GM12874 (cell line): ENCODE data around the gene TRAPPC2L.

Experiments used
- TF ChIP-seq, protein P1 (sequence below): IDR thresholded peaks from 2 replicates; pipeline ENCODE4 v1.5.1; 2011; ENCODE audit warnings: low read depth, mild to moderate bottlenecking, control low read depth, low read length, moderate library complexity; ENCODE audit not compliant: insufficient read depth

TRAPPC2L gene

DNA sequence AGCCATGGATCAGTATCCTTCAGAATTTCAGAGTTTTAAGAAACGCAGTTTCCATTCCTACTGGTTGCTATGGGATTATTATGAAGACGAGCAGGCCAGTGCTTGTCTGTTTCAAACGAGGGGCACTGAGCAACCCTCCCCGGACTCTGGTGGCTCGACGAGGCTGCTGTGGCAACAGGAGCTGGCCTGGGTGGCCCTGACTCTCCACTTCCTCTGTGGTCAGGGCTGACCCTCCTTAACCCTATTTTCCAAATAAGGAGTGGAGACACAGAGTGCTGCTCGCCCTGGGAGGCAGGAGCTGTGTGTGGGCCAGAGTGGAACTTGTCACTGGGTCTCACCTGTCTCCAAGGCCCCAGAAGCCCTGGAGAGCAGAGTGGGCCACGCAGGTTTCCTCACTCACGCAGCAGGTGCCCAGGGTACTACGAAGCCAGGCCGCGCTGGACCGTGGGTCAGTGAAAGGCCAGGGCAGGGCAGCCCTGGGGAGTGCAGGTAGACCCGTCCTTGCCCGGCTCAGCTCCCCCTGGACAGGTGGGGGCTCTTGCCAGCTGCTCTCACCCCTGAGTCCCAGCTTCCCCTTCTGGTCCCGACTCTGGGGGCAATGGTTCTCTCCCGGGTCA is 3.5 kb upstream of the TRAPPC2L start:
- TF ChIP-seq, protein P1, sequence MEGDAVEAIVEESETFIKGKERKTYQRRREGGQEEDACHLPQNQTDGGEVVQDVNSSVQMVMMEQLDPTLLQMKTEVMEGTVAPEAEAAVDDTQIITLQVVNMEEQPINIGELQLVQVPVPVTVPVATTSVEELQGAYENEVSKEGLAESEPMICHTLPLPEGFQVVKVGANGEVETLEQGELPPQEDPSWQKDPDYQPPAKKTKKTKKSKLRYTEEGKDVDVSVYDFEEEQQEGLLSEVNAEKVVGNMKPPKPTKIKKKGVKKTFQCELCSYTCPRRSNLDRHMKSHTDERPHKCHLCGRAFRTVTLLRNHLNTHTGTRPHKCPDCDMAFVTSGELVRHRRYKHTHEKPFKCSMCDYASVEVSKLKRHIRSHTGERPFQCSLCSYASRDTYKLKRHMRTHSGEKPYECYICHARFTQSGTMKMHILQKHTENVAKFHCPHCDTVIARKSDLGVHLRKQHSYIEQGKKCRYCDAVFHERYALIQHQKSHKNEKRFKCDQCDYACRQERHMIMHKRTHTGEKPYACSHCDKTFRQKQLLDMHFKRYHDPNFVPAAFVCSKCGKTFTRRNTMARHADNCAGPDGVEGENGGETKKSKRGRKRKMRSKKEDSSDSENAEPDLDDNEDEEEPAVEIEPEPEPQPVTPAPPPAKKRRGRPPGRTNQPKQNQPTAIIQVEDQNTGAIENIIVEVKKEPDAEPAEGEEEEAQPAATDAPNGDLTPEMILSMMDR, result no peak

- TF ChIP-seq, protein P1, result no peak
Observed at GRCh38 chr16:88854306-88855111, 2.4 kb upstream of the TRAPPC2L start.

GRCh38 chr16:88855176-88855575 is 1.8 kb upstream of the TRAPPC2L start:
- TF ChIP-seq, protein P1, result no peak

GRCh38 chr16:88855736-88856121 is 1.2 kb upstream of the TRAPPC2L start:
- TF ChIP-seq, protein P1, result no peak

DNA sequence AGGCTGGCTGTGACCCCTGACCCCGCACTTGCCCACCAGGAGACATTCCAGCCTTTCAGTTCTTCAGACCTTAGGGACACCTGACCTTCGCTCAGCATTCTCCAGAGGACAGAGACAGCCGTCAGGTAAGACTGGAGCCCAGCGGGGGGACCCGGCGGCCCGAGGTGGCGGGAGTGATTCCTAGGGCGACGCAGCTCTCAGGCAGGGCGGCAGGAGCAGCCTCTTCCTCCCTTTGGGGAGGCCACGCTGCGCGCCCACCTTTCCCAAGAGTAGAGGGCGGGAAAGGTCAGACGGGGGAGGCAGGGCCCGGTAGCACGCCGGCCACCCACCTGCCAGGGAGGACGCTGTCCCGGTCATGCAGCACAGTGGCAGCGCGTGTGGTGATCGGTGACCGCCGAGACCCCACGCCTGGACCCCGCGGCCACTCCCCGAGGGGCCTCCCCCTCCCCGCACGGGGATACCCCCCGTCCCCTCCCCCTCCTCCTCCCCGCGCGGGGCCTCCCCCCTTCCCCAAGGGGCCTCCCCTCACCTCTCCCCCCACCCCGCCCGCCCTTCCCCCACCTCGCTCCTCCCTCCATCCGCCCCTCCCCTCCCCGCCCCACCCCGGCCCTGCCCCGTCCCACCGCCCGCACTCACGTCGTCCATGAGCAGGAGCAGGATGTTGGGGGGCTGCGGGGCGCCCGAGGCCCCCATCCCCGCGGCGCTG is 652 bp upstream of the TRAPPC2L start:
- TF ChIP-seq, protein P1, result no peak

DNA sequence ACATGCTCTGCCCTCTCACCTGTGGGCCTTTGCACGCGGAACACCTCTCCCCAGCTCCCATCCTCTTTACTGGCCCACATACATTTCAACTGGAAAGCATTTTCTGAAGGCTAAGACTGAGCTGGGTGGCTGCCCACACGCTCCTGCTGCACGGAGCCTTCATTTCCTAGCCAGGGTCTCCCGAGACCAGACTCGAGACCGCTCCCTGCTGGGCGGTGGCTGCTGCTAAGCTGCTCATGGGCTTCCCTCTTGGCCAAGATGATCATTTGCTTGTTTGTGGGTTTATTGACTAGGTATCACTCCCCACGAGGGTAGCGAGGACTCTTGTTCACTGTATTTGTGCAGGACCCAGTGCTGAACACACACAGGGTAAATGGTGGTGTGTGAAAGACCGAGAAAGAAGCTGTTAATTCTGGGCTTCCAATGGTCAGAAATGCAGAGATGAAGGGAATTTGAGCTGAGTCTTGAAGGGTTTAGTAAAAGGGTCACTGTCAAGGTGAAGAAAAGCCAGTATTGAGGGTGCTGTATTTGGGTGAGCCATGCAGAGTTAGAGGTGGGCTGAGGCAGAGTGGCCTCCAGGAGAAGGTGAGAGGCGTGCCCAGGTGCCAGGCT is 907 bp downstream of the TRAPPC2L start:
- TF ChIP-seq, protein P1, result peak; percentile 85

- TF ChIP-seq, protein P1, result no peak
Observed at GRCh38 chr16:88859381-88860091, 2.6 kb downstream of the TRAPPC2L start.
